GM10266 (cell line): ENCODE measurements around the gene SSTR3.
"Not testable (repeated sequence)": the region's sequence is repeated elsewhere in the genome, so short reads cannot be mapped to it uniquely, and the experiment has no call there.

Source experiments
- DNase-seq: peaks from one replicate; pipeline ENCODE4 v3.0.0; 2012; ENCODE audit errors: extremely low spot score
- TF ChIP-seq, protein P1 (sequence below): IDR thresholded peaks from 2 replicates; pipeline ENCODE4 v1.5.1; 2012; ENCODE audit warnings: mild to moderate bottlenecking, low read depth; ENCODE audit not compliant: control insufficient read depth, insufficient read depth; ENCODE audit errors: missing control alignments

The SSTR3 gene

DNA sequence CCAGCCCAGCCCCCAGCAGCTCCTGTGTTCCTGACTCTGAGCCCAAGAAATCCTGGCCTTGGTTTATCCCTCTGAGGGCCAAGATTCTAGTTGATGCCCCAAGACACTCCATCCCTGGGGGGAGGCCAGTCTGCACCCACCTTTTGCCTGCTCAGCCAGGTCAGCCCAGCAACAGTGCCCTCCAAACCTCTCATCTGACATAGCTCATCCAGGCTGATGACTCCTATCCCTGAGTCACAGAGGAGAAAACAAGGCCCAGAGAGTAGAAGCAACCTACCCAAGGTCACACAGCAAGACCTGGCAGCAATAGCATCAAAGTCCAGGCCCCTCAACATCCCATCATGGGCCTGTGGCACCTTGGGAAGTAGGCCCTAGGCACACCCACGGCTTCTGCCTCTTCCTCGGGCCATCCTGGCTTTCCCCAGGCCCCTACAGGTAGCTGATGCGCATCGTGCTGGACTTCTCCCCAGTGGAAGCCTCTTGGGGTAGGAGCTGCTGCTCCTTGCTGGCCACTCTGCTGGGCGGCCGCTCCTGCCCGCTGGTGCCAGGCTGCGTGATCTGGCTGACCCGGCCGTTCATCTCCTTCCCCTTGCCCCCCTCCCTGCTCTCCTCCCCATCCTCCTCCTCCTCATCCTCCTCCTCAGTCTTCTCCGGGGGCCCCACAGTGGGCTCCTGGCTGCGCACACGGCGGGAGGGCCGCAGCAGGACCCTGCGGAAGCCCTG, 6.0 kb downstream of the SSTR3 start:
- TF ChIP-seq, protein P1, sequence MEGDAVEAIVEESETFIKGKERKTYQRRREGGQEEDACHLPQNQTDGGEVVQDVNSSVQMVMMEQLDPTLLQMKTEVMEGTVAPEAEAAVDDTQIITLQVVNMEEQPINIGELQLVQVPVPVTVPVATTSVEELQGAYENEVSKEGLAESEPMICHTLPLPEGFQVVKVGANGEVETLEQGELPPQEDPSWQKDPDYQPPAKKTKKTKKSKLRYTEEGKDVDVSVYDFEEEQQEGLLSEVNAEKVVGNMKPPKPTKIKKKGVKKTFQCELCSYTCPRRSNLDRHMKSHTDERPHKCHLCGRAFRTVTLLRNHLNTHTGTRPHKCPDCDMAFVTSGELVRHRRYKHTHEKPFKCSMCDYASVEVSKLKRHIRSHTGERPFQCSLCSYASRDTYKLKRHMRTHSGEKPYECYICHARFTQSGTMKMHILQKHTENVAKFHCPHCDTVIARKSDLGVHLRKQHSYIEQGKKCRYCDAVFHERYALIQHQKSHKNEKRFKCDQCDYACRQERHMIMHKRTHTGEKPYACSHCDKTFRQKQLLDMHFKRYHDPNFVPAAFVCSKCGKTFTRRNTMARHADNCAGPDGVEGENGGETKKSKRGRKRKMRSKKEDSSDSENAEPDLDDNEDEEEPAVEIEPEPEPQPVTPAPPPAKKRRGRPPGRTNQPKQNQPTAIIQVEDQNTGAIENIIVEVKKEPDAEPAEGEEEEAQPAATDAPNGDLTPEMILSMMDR = no peak
- DNase-seq = no peak

GRCh38 chr22:37205046-37205445, 7.2 kb downstream of the SSTR3 start:
- TF ChIP-seq, protein P1 = no peak

GRCh38 chr22:37204045-37204655, 8.1 kb downstream of the SSTR3 start:
- no peak for DNase-seq
- TF ChIP-seq, protein P1 = no peak

More at GRCh38 chr22:37205046-37205445, 7.2 kb downstream of the SSTR3 start:
- DNase-seq = no peak

- no peak for DNase-seq
- TF ChIP-seq, protein P1 = no peak
Observed at GRCh38 chr22:37203354-37204044, 8.8 kb downstream of the SSTR3 start.

GRCh38 chr22:37202716-37203115, 9.6 kb downstream of the SSTR3 start:
- TF ChIP-seq, protein P1 = no peak
- DNase-seq = no peak

DNA sequence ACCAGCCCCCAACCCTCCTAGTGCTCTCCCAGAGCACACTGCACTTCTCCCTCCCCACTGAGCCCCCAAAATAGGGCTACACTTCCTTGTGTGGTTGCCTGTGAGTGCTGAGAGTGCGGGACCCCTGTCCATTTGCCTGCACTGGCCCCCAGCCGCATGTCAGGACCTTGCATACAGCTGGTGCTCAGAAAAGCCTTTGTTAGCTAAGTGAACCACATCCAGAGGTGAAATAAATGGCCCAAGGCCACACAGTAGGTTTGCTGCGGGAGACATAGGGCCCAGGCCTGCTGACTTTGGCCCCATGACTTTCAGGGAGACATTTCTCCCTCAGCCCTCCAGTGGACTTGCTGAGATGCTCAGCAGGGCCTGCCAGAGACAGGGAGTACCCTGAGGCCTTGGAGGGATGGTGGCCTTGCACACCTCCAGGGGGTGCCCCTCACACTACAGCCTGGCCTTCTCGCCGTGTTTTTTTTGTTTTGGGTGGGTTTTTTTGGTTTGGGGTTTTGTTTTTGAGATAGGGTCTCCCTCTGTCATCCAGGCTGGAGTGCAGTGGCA, 10.2 kb downstream of the SSTR3 start:
- TF ChIP-seq, protein P1 = no peak
- no peak for DNase-seq

- DNase-seq = not testable (repeated sequence)
Observed at GRCh38 chr22:37201443-37201820, 10.8 kb downstream of the SSTR3 start.
